Measurements from ENCODE around the gene RASSF3.

RASSF3 gene

DNA sequence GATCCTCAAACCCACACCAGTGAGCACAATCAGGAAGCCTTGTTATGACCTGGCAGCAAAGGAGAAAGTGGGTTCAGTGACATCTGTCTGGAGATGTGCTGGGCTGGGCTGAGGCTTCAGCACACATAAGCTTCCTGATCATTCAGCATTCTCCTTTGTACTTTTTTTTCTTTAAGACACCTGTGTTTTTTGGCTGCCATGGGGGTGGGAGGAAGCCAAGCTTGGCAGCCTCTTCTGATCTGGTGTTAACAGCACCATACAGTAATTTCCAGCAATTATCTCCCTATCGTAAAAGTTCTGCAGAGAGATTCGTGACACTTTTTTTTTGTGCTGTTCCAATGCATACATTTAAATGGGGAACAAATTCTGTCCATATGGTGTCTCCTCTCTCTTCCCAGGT, 38.9 kb upstream of the RASSF3 start:
- Histone ChIP-seq H2AFZ (ENCODE audit: low read depth, low read length) (no peak overlapping the region), H3K23ac (ENCODE audit: low read length in 2 of 2) (no peak overlapping the region), H3K4me3 (ENCODE audit: insufficient read depth in 1 of 2, low read depth in 1 of 2, low read length in 2 of 2) (no peak overlapping the region), H4K8ac (ENCODE audit: low read length) (no peak overlapping the region), H3K27ac (ENCODE audit: low read length, poor library complexity, severe bottlenecking) (no peak overlapping the region), H2BK15ac (ENCODE audit: low read depth, poor library complexity, severe bottlenecking) (no peak overlapping the region), H4K91ac (ENCODE audit: low read length) (no peak overlapping the region), H2BK5ac (ENCODE audit: low read depth, low read length, poor library complexity, severe bottlenecking) (no peak overlapping the region), H2BK120ac (ENCODE audit: low read depth, low read length) (no peak overlapping the region), H3K27me3 (ENCODE audit: control insufficient read depth in 1 of 2, insufficient read depth in 1 of 2, low read length in 2 of 2) (peaks cover 0 to 26% of the 10 kb centered on the region in 2 experiments), H3K4ac (ENCODE audit: low read depth in 1 of 2, low read length in 2 of 2) (no peak overlapping the region), H2AK5ac (ENCODE audit: low read length, severe bottlenecking) (no peak overlapping the region), H3K4me2 (ENCODE audit: low read length, poor library complexity, severe bottlenecking) (no peak overlapping the region), H3K14ac (ENCODE audit: low read length in 2 of 2) (no peak overlapping the region), H3K79me1 (replicated peaks; ENCODE audit: low read length, poor library complexity, severe bottlenecking) (no peaks in the 10 kb centered on the region), H2BK12ac (ENCODE audit: low read length in 2 of 2) (no peak overlapping the region), H3K36me3 (ENCODE audit: control insufficient read depth in 1 of 2, insufficient read depth in 2 of 2, low read depth in 1 of 2, low read length in 2 of 2) (no peaks in the 10 kb centered on the region), H3K18ac (ENCODE audit: low read depth in 1 of 2, low read length in 2 of 2) (no peak overlapping the region), H3K9ac (ENCODE audit: low read length) (no peak overlapping the region), H3K9me3 (ENCODE audit: control insufficient read depth, low read length) (peaks cover 21% of the 10 kb centered on the region), H3K4me1 (ENCODE audit: control insufficient read depth, insufficient read depth, low read depth, low read length) (peaks cover 7% of the 10 kb centered on the region)
- 89% methylated on average over 2 of the region's 2 CpGs for WGBS
- no peak for DNase-seq

DNA sequence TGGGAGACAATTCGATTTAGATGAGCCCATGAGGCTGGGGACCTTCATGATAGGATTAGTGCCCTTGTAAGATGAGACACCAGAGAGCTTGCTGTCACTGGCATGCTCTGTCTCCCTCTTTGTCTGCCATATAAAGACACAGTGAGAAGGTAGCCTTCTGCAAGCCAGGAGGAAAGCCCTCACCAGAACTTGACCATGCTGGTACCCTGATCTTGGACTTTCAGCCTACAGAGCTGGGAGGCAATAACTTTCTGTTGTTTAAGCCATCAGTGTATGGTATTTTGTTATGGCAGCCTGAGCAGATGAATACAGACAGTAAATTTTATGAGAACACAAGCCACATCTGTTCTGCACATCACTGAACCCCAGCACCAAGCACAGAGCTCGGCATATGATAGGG, 38.1 kb upstream of the RASSF3 start:
- H3K27ac ChIP-seq (ENCODE audit: low read length, poor library complexity, severe bottlenecking) = no peak overlapping the region
- no peak overlapping the region for H3K4me2 ChIP-seq (ENCODE audit: low read length, poor library complexity, severe bottlenecking)
- H3K18ac ChIP-seq (ENCODE audit: low read depth in 1 of 2, low read length in 2 of 2) = no peak overlapping the region
- H3K4me1 ChIP-seq (ENCODE audit: control insufficient read depth, insufficient read depth, low read depth, low read length) = peaks cover 7% of the 10 kb centered on the region
- peaks cover 0 to 18% of the 10 kb centered on the region in 2 experiments for H3K27me3 ChIP-seq (ENCODE audit: control insufficient read depth in 1 of 2, insufficient read depth in 1 of 2, low read length in 2 of 2)
- no peak for DNase-seq
- H4K91ac ChIP-seq (ENCODE audit: low read length) = no peak overlapping the region
- no peak overlapping the region for H3K14ac ChIP-seq (ENCODE audit: low read length in 2 of 2)
- H2BK15ac ChIP-seq (ENCODE audit: low read depth, poor library complexity, severe bottlenecking) = no peak overlapping the region
- peaks cover 21% of the 10 kb centered on the region for H3K9me3 ChIP-seq (ENCODE audit: control insufficient read depth, low read length)
- no peak overlapping the region for H4K8ac ChIP-seq (ENCODE audit: low read length)
- no peak overlapping the region for H3K9ac ChIP-seq (ENCODE audit: low read length)
- WGBS = 79% methylated on average over 1 of the region's 2 CpGs
- no peak overlapping the region for H3K4me3 ChIP-seq (ENCODE audit: insufficient read depth in 1 of 2, low read depth in 1 of 2, low read length in 2 of 2)
- no peak overlapping the region for H3K23ac ChIP-seq (ENCODE audit: low read length in 2 of 2)
- H3K4ac ChIP-seq (ENCODE audit: low read depth in 1 of 2, low read length in 2 of 2) = no peak overlapping the region
- H2AFZ ChIP-seq (ENCODE audit: low read depth, low read length) = no peak overlapping the region
- H2AK5ac ChIP-seq (ENCODE audit: low read length, severe bottlenecking) = no peak overlapping the region
- H2BK120ac ChIP-seq (ENCODE audit: low read depth, low read length) = no peak overlapping the region
- no peak overlapping the region for H2BK5ac ChIP-seq (ENCODE audit: low read depth, low read length, poor library complexity, severe bottlenecking)
- no peaks in the 10 kb centered on the region for H3K79me1 ChIP-seq (replicated peaks; ENCODE audit: low read length, poor library complexity, severe bottlenecking)
- no peaks in the 10 kb centered on the region for H3K36me3 ChIP-seq (ENCODE audit: control insufficient read depth in 1 of 2, insufficient read depth in 2 of 2, low read depth in 1 of 2, low read length in 2 of 2)
- H2BK12ac ChIP-seq (ENCODE audit: low read length in 2 of 2) = no peak overlapping the region

DNA sequence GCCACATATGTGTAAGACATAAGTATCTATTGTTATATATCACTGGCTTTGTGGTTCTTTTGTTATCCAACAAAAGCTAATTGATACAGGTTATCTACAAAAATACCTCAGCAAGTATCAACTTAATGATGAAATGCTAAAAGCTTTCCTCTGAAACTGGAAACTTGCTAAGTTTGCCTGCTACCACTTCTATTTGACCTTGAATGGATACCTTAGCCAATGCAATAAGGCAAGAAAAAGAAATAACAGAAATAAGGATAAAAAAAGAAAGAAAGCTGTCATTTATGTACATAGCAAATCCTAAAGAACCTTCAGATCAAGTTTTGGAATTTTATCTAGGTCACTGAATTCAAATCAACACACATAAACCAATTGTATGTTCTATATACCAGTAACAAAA, 35.5 kb upstream of the RASSF3 start:
- H2BK12ac ChIP-seq (ENCODE audit: low read length in 2 of 2) = no peak overlapping the region
- no peak overlapping the region for H4K91ac ChIP-seq (ENCODE audit: low read length)
- DNase-seq = no peak
- H3K23ac ChIP-seq (ENCODE audit: low read length in 2 of 2) = no peak overlapping the region
- H3K4ac ChIP-seq (ENCODE audit: low read depth in 1 of 2, low read length in 2 of 2) = no peak overlapping the region
- no peak overlapping the region for H2AFZ ChIP-seq (ENCODE audit: low read depth, low read length)
- H2BK5ac ChIP-seq (ENCODE audit: low read depth, low read length, poor library complexity, severe bottlenecking) = no peak overlapping the region
- no peak overlapping the region for H4K8ac ChIP-seq (ENCODE audit: low read length)
- peaks cover 0 to 4% of the 10 kb centered on the region in 2 experiments for H3K27me3 ChIP-seq (ENCODE audit: control insufficient read depth in 1 of 2, insufficient read depth in 1 of 2, low read length in 2 of 2)
- H3K27ac ChIP-seq (ENCODE audit: low read length, poor library complexity, severe bottlenecking) = no peak overlapping the region
- no peak overlapping the region for H3K4me3 ChIP-seq (ENCODE audit: insufficient read depth in 1 of 2, low read depth in 1 of 2, low read length in 2 of 2)
- no peak overlapping the region for H3K4me2 ChIP-seq (ENCODE audit: low read length, poor library complexity, severe bottlenecking)
- no peak overlapping the region for H3K9ac ChIP-seq (ENCODE audit: low read length)
- H3K4me1 ChIP-seq (ENCODE audit: control insufficient read depth, insufficient read depth, low read depth, low read length) = no peaks in the 10 kb centered on the region
- H3K79me1 ChIP-seq (replicated peaks; ENCODE audit: low read length, poor library complexity, severe bottlenecking) = no peaks in the 10 kb centered on the region
- no peak overlapping the region for H2AK5ac ChIP-seq (ENCODE audit: low read length, severe bottlenecking)
- H3K36me3 ChIP-seq (ENCODE audit: control insufficient read depth in 1 of 2, insufficient read depth in 2 of 2, low read depth in 1 of 2, low read length in 2 of 2) = no peaks in the 10 kb centered on the region
- no peak overlapping the region for H2BK120ac ChIP-seq (ENCODE audit: low read depth, low read length)
- H3K9me3 ChIP-seq (ENCODE audit: control insufficient read depth, low read length) = peaks cover 21% of the 10 kb centered on the region
- no peak overlapping the region for H2BK15ac ChIP-seq (ENCODE audit: low read depth, poor library complexity, severe bottlenecking)
- H3K18ac ChIP-seq (ENCODE audit: low read depth in 1 of 2, low read length in 2 of 2) = no peak overlapping the region
- H3K14ac ChIP-seq (ENCODE audit: low read length in 2 of 2) = no peak overlapping the region

DNA sequence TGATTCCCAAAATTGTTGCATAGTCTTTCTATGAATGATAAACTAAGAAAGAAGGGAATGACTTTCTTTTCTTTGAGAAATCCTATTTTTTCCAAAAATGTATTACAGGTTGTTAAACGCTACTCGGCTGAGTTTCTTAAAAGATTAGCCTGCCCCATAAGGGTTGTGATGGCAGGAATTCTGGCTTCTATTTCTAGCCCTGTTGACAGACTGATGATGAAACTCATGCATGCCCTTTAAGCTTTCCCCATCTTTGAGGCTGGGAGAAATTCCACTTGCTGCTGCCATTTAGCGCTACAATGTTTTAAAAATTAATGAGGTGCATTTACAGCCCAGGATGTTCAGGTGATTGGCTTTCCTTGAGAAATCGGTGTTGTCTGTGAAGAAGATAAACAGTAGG, 33.2 kb upstream of the RASSF3 start:
- WGBS = 93% methylated on average over 4 of the region's 4 CpGs
- no peak for DNase-seq
- H3K18ac ChIP-seq (ENCODE audit: low read depth in 1 of 2, low read length in 2 of 2) = no peak overlapping the region
- no peak overlapping the region for H3K14ac ChIP-seq (ENCODE audit: low read length in 2 of 2)
- H3K23ac ChIP-seq (ENCODE audit: low read length in 2 of 2) = no peak overlapping the region
- no peak overlapping the region for H2BK12ac ChIP-seq (ENCODE audit: low read length in 2 of 2)
- peaks cover 20% of the 10 kb centered on the region for H3K9me3 ChIP-seq (ENCODE audit: control insufficient read depth, low read length)
- H3K4me3 ChIP-seq (ENCODE audit: insufficient read depth in 1 of 2, low read depth in 1 of 2, low read length in 2 of 2) = no peak overlapping the region
- no peak overlapping the region for H2BK5ac ChIP-seq (ENCODE audit: low read depth, low read length, poor library complexity, severe bottlenecking)
- H3K27ac ChIP-seq (ENCODE audit: low read length, poor library complexity, severe bottlenecking) = no peak overlapping the region
- no peaks in the 10 kb centered on the region for H3K79me1 ChIP-seq (replicated peaks; ENCODE audit: low read length, poor library complexity, severe bottlenecking)
- no peak overlapping the region for H3K4me2 ChIP-seq (ENCODE audit: low read length, poor library complexity, severe bottlenecking)
- H4K8ac ChIP-seq (ENCODE audit: low read length) = no peak overlapping the region
- H3K9ac ChIP-seq (ENCODE audit: low read length) = no peak overlapping the region
- peaks cover 0 to 3% of the 10 kb centered on the region in 2 experiments for H3K27me3 ChIP-seq (ENCODE audit: control insufficient read depth in 1 of 2, insufficient read depth in 1 of 2, low read length in 2 of 2)
- H2AFZ ChIP-seq (ENCODE audit: low read depth, low read length) = no peak overlapping the region
- H3K4ac ChIP-seq (ENCODE audit: low read depth in 1 of 2, low read length in 2 of 2) = no peak overlapping the region
- H2BK15ac ChIP-seq (ENCODE audit: low read depth, poor library complexity, severe bottlenecking) = no peak overlapping the region
- no peak overlapping the region for H2BK120ac ChIP-seq (ENCODE audit: low read depth, low read length)
- H2AK5ac ChIP-seq (ENCODE audit: low read length, severe bottlenecking) = no peak overlapping the region
- H3K36me3 ChIP-seq (ENCODE audit: control insufficient read depth in 1 of 2, insufficient read depth in 2 of 2, low read depth in 1 of 2, low read length in 2 of 2) = no peaks in the 10 kb centered on the region
- H3K4me1 ChIP-seq (ENCODE audit: control insufficient read depth, insufficient read depth, low read depth, low read length) = no peaks in the 10 kb centered on the region
- no peak overlapping the region for H4K91ac ChIP-seq (ENCODE audit: low read length)
